OCI-LY7 (cell line): ENCODE data around the gene SNX6.

Source experiments
- CTCF ChIP-seq: fragments of 200-600 bp; sonication (generic); conservative IDR thresholded peaks from 2 replicates; pipeline ENCODE4 v1.5.1; 2014; ENCODE audit warnings: mild to moderate bottlenecking, antibody characterized with exemption, low read length, moderate library complexity, mixed read lengths
- EZH2phosphoT487 ChIP-seq: fragments of 200-600 bp; sonication (generic); IDR thresholded peaks from 2 replicates; pipeline ENCODE4 v1.6.1; 2018; ENCODE audit warnings: low read depth, borderline replicate concordance, mild to moderate bottlenecking, mixed run types, antibody characterized with exemption, low read length, moderate library complexity, mixed read lengths

DNA sequence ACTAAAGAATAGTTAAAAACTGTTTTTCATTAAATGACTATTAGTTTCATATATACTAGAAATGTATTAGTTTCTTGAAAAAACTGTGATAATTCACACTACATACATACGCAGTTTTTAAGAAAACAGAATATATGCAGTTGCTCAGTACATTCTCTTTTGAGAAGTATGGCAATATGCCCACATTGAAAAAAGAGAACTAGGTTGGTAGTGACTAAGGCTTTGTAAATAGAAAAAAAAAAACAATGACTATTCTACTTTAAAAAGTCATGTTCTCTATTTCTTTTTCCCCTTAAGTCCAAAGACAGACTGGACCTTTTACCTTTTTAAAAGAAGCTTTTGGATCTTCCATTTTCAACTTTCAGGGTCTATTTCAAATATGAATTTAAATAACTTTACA lies 25.0 kb downstream of the SNX6 start:
- TF ChIP-seq CTCF = no peak
- no peak for TF ChIP-seq EZH2phosphoT487
